Transverse colon (tissue), 4 donors: ENCODE measurements around the gene ABLIM2. TPM values are rescaled to one million over a fixed set of nuclear protein-coding genes. Genes with fewer than 3 reads are reported as not detected.

Experiments used
- DNase-seq: peaks from one replicate; pipeline ENCODE4 v3.0.0-alpha.2; 2019
- H3K27ac ChIP-seq, 4 donors: fragments of 200-600 bp; sonication (generic); 2 replicates each; pipeline ENCODE4 v1.5.1; 2016 to 2018; ENCODE audit warnings: inconsistent platforms in 4 of 4
- H3K27me3 ChIP-seq: fragments of 200-600 bp; sonication (generic); 2 replicates; pipeline ENCODE4 v1.5.1; 2017; ENCODE audit warnings: inconsistent platforms
- H3K36me3 ChIP-seq, 4 donors: fragments of 200-600 bp; sonication (generic); 2 replicates each; pipeline ENCODE4 v1.5.1; 2017 to 2019; ENCODE audit warnings: inconsistent platforms in 4 of 4
- H3K4me1 ChIP-seq, 4 donors: fragments of 200-600 bp; sonication (generic); 2 replicates each; pipeline ENCODE4 v1.5.1; 2017 to 2020; ENCODE audit warnings: inconsistent platforms in 4 of 4
- H3K4me3 ChIP-seq, 4 donors: fragments of 200-600 bp; sonication (generic); 1 replicate in 1 of 4; 2 replicates in 3 of 4; pipeline versions ENCODE4 v1.5.1 to v1.6.1; 2017 to 2019; ENCODE audit warnings: inconsistent platforms in 4 of 4
- H3K9me3 ChIP-seq, 2 donors: fragments of 200-600 bp; sonication (generic); 2 replicates each; pipeline ENCODE4 v1.5.1; 2017 to 2019; ENCODE audit warnings: inconsistent platforms in 2 of 2
- CTCF ChIP-seq, 5 experiments: fragments of 200-600 bp in 3 of 5; fragments of 450-650 bp in 2 of 5; sonication (generic) in 3 of 5; IDR thresholded peaks; 1 replicate in 2 of 5; 2 replicates in 3 of 5; pipeline ENCODE4 v1.5.1; 2016 to 2017; ENCODE audit warnings: antibody characterized with exemption in 5 of 5, inconsistent platforms in 3 of 5, mild to moderate bottlenecking in 2 of 5, moderate library complexity in 1 of 5
- EP300 ChIP-seq: sonication (generic); formaldehyde crosslinking; IDR thresholded peaks from one replicate; pipeline ENCODE4 v1.6.1; 2017; ENCODE audit warnings: antibody characterized with exemption, low read depth
- POLR2A ChIP-seq: fragments of 450-650 bp; IDR thresholded peaks from one replicate; pipeline ENCODE4 v1.6.1; 2016; ENCODE audit warnings: antibody characterized with exemption, mild to moderate bottlenecking, moderate library complexity
- POLR2AphosphoS5 ChIP-seq, 3 donors: sonication (generic); formaldehyde crosslinking; IDR thresholded peaks; one replicate each; pipeline ENCODE4 v1.6.1; 2016; ENCODE audit warnings: antibody characterized with exemption in 3 of 3
- WGBS, 2 donors: methylation state at CpG; one replicate each; pipeline ENCODE4 v1.1.5; 2018; ENCODE audit warnings: low coverage in 1 of 2; 5-methylcytosine and 5-hydroxymethylcytosine counted together
- in situ Hi-C, 4 donors: fragments of 200-750 bp; cut with MboI; loops; one replicate each; pipeline versions ENCODE4 v1.15.0 to v1.15.1; 2017; ENCODE audit warnings: low sequenced_read_pairs in 3 of 4, low pct_ligation_motif_present in 1 of 4, low pct_unique_long_range_greater_than_20kb in 1 of 4
- intact Hi-C: fragments of 100-400 bp; cut with DNase I; formaldehyde crosslinking; loops from one replicate; pipeline ENCODE4 v1.15.1; 2023; ENCODE audit warnings: low total_unique reads
- total RNA-seq, 4 donors: library from RNA; depleted of rRNA; stranded (reverse); fragments of >200 nt; gene quantifications; one replicate each; pipeline ENCODE4 v1.1.0, GENCODE V29; 2016

Gene ABLIM2
- total RNA-seq, 4 donors from 2014 or later = 3.2 to 58.4 (median 14.2) TPM

- TF ChIP-seq POLR2AphosphoS5 (IDR thresholded peaks at IDR 0.05) (no peak), CTCF (IDR thresholded peaks at IDR 0.05) (no peak), EP300 (no peak), POLR2A (no peak)
- Histone ChIP-seq H3K4me3 (no peak overlapping the region), H3K36me3 (no peaks in the 10 kb centered on the region), H3K27me3 (no peaks in the 10 kb centered on the region), H3K27ac (no peak overlapping the region), H3K4me1 (peaks cover 0 to 7% (median 0%) of the 10 kb centered on the region in 4 donors), H3K9me3 (no peaks in the 10 kb centered on the region)
- no peak for DNase-seq
- in situ Hi-C loops (no loop called here), intact Hi-C loops (no loop called here)
- 89% methylated on average over 12 of the region's 17 CpGs; no CpG with 5 or more reads in 1 of the 2 donors for WGBS, 2 donors
Measured at GRCh38 chr4:8033067-8033755, 125.4 kb downstream of the ABLIM2 start.

DNA sequence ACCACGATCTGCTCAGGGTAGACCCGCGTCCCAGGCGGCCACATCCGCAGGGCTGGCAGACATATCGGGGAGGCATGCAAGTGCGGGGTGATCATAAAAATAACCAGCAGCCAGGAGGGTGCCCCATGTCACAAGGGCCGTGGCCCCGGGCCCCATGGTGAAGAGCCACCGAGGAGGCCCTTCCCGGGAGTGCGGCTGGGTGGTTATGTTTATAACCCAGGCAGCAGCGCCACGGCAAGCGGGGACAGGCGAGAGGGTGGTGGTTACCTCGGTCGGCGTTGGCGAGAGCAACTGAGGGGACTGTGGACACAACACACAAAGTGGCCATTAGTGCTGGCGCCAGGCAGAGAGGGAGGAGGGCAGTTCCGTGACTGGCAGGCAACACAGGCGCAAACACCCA is 126.2 kb downstream of the ABLIM2 start:
- H3K9me3 ChIP-seq = no peaks in the 10 kb centered on the region
- TF ChIP-seq POLR2A = no peak
- TF ChIP-seq EP300 = no peak
- TF ChIP-seq CTCF (IDR thresholded peaks at IDR 0.05) = no peak
- no peak for TF ChIP-seq POLR2AphosphoS5 (IDR thresholded peaks at IDR 0.05)
- H3K36me3 ChIP-seq = no peaks in the 10 kb centered on the region
- intact Hi-C loops = no loop called here
- no peaks in the 10 kb centered on the region for H3K27me3 ChIP-seq
- H3K4me1 ChIP-seq = no peaks in the 10 kb centered on the region
- H3K4me3 ChIP-seq = no peak overlapping the region
- 97% methylated on average over 18 of the region's 23 CpGs; no CpG with 5 or more reads in 1 of the 2 donors for WGBS, 2 donors
- no peak for DNase-seq
- in situ Hi-C loops = no loop called here
- no peak overlapping the region for H3K27ac ChIP-seq

DNA sequence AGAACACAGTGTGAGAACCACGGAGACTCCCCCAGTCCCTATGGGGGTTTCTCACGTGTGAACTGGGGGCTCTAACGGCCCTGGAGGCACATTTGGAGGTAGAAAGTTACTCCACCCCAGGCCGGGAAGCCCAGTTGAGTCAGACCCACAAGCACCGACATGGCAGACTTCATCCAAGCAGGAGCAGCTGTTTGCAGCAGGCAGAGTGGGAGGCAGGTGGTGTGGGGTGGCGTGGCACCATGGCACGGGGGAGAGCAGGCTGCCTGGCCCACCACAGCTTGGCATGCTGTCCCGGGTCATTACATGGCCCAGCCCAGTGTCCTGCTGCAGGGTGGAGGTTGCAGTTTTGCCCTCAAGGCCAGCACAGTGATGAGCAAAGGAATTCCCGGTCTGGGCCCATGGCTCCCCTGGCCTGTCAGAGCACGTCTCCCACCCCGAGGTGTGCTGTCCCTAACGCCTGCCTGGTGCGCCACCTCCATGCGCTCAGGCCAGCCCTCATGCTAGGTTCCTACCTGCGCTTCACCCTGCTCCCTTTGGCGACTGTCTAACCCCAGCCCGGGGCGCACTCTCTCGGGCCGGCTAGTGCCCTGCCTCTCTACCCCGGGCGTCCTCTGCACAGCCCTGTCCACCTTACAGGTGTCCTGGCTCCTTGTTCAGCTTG is 128.4 kb downstream of the ABLIM2 start:
- Histone ChIP-seq H3K36me3 (no peaks in the 10 kb centered on the region), H3K27ac (no peak overlapping the region), H3K9me3 (no peaks in the 10 kb centered on the region), H3K4me1 (no peaks in the 10 kb centered on the region), H3K27me3 (no peaks in the 10 kb centered on the region), H3K4me3 (no peak overlapping the region)
- no peak for TF ChIP-seq POLR2AphosphoS5 (IDR thresholded peaks at IDR 0.05)
- no peak for TF ChIP-seq POLR2A
- TF ChIP-seq EP300 = no peak
- no peak for TF ChIP-seq CTCF (IDR thresholded peaks at IDR 0.05)
- intact Hi-C loops = no loop called here
- no peak for DNase-seq
- in situ Hi-C loops = no loop called here
- 91% methylated on average over 22 of the region's 22 CpGs; no CpG with 5 or more reads in 1 of the 2 donors for WGBS, 2 donors

DNA sequence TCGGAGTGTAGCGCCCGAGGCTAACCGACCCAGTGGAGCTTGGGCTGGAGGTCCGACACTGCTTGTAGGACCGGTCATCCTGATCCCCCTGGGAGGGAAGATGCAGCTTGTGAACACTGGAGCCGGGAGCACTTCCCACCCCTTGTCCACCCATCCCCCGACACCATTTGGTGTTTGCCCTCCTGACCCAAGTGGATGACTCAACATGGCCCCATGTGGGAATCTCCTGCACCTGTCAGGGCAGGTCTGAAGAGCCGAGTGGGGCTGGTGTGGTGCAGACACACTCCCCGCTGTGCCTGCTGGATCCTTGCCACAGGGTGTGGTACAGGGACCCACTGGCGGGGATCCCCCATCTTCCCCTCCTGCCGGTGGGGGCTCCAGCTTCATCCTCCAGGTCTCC is 128.9 kb downstream of the ABLIM2 start:
- Histone ChIP-seq H3K4me3 (no peak overlapping the region), H3K27me3 (no peaks in the 10 kb centered on the region), H3K36me3 (no peaks in the 10 kb centered on the region), H3K27ac (no peak overlapping the region), H3K4me1 (no peaks in the 10 kb centered on the region), H3K9me3 (no peaks in the 10 kb centered on the region)
- TF ChIP-seq POLR2AphosphoS5 (IDR thresholded peaks at IDR 0.05) (no peak), POLR2A (no peak), EP300 (no peak), CTCF (IDR thresholded peaks at IDR 0.05) (no peak)
- intact Hi-C loops (no loop called here), in situ Hi-C loops (no loop called here)
- no peak for DNase-seq
- 85% methylated on average over 12 of the region's 12 CpGs; no CpG with 5 or more reads in 1 of the 2 donors for WGBS, 2 donors
